Smooth muscle cell (in vitro differentiated cells): ENCODE measurements around the gene COMP. TPM values are rescaled to one million over a fixed set of nuclear protein-coding genes. Genes with fewer than 3 reads are reported as not detected.

Source experiments
- DNase-seq: peaks from one replicate; lab custom pipeline; 2025; ENCODE audit not compliant: unreplicated experiment; lab: John Stamatoyannopoulos, UW
- H2AFZ ChIP-seq: fragments of 200-600 bp; sonication (generic); 2 replicates; pipeline ENCODE4 v1.6.0; 2016; ENCODE audit warnings: antibody characterized with exemption, low read depth, mild to moderate bottlenecking
- H3F3A ChIP-seq: fragments of 200-600 bp; sonication (generic); 2 replicates; pipeline ENCODE4 v1.6.0; 2017; ENCODE audit warnings: antibody characterized with exemption, low read depth
- H3K27ac ChIP-seq: fragments of 200-600 bp; sonication (generic); 2 replicates; pipeline ENCODE4 v1.5.1; 2016; ENCODE audit warnings: low read depth, mild to moderate bottlenecking
- H3K27me3 ChIP-seq: fragments of 200-600 bp; sonication (generic); 2 replicates; pipeline ENCODE4 v1.6.1; 2016; ENCODE audit warnings: low read depth, mild to moderate bottlenecking
- H3K36me3 ChIP-seq: fragments of 200-600 bp; sonication (generic); 2 replicates; pipeline ENCODE4 v1.5.1; 2016; ENCODE audit warnings: low read depth
- H3K4me1 ChIP-seq: fragments of 200-600 bp; sonication (generic); 2 replicates; pipeline ENCODE4 v1.5.1; 2016; ENCODE audit warnings: low read depth
- H3K4me2 ChIP-seq: fragments of 200-600 bp; sonication (generic); 2 replicates; pipeline ENCODE4 v1.6.0; 2016; ENCODE audit warnings: mild to moderate bottlenecking
- H3K4me3 ChIP-seq: fragments of 200-600 bp; sonication (generic); 2 replicates; pipeline ENCODE4 v1.5.1; 2016; ENCODE audit warnings: mild to moderate bottlenecking
- H3K79me2 ChIP-seq: fragments of 200-600 bp; sonication (generic); 2 replicates; pipeline ENCODE4 v1.6.0; 2016; ENCODE audit warnings: low read depth, mild to moderate bottlenecking
- H3K9ac ChIP-seq: fragments of 200-600 bp; sonication (generic); 2 replicates; pipeline ENCODE4 v1.6.0; 2016; ENCODE audit warnings: low read depth
- H3K9me3 ChIP-seq: fragments of 200-600 bp; sonication (generic); replicated peaks from 2 replicates; pipeline ENCODE4 v1.5.1; 2016; ENCODE audit warnings: low read depth
- H4K20me1 ChIP-seq: fragments of 200-600 bp; sonication (generic); 2 replicates; pipeline ENCODE4 v1.6.0; 2016; ENCODE audit warnings: low read depth
- CTCF ChIP-seq: fragments of 200-600 bp; sonication (generic); IDR thresholded peaks from 2 replicates; pipeline ENCODE4 v1.5.1; 2017; ENCODE audit warnings: borderline replicate concordance, mild to moderate bottlenecking, antibody characterized with exemption; ENCODE audit not compliant: insufficient read depth, poor library complexity, severe bottlenecking
- WGBS: methylation state at CpG from one replicate; pipeline ENCODE4 v1.1.7; 2016; ENCODE audit warnings: low lambda C conversion rate; 5-methylcytosine and 5-hydroxymethylcytosine counted together
- polyA plus RNA-seq: library from polyadenylated mRNA; unstranded; fragments of >200 nt; fragmentation: Nextera tagmentation; extraction: Ambion mirVana; gene quantifications from 2 replicates; pipeline ENCODE4 v1.2.1, GENCODE V29; 2016
- total RNA-seq: library from RNA; depleted of rRNA; stranded (reverse); fragments of >200 nt; gene quantifications from 2 replicates; pipeline ENCODE4 v1.2.3, GENCODE V29; 2014

COMP gene
- total and polyA plus RNA-seq, 2 experiments from 2014 or later, result 196 to 901 TPM

GRCh38 chr19:18783958-18784785, 6.9 kb downstream of the COMP start:
- Histone ChIP-seq H3K79me2 (no peaks in the 10 kb centered on the region), H3K27ac (no peak overlapping the region), H4K20me1 (peaks cover 25% of the 10 kb centered on the region), H3F3A (no peaks in the 10 kb centered on the region), H3K4me1 (no peaks in the 10 kb centered on the region), H3K4me2 (no peak overlapping the region), H3K36me3 (no peaks in the 10 kb centered on the region), H3K4me3 (no peak overlapping the region), H3K27me3 (peaks cover 36% of the 10 kb centered on the region), H3K9me3 (no peaks in the 10 kb centered on the region), H3K9ac (no peak overlapping the region), H2AFZ (no peak overlapping the region)
- 91% methylated on average over 19 of the region's 19 CpGs for WGBS
- TF ChIP-seq CTCF, result no peak
- DNase-seq, result no peak

- no peak overlapping the region for H3K9ac ChIP-seq
- H2AFZ ChIP-seq, result no peak overlapping the region
- H3K27me3 ChIP-seq, result peaks cover 21% of the 10 kb centered on the region
- H3K4me3 ChIP-seq, result no peak overlapping the region
- no peaks in the 10 kb centered on the region for H3K9me3 ChIP-seq
- H3K4me1 ChIP-seq, result no peaks in the 10 kb centered on the region
- no peak overlapping the region for H3K27ac ChIP-seq
- H4K20me1 ChIP-seq, result peaks cover 14% of the 10 kb centered on the region
- 91% methylated on average over 22 of the region's 22 CpGs for WGBS
- H3F3A ChIP-seq, result no peaks in the 10 kb centered on the region
- no peak overlapping the region for H3K4me2 ChIP-seq
- no peaks in the 10 kb centered on the region for H3K36me3 ChIP-seq
- no peaks in the 10 kb centered on the region for H3K79me2 ChIP-seq
- DNase-seq, result no peak
- no peak for TF ChIP-seq CTCF
Measured at GRCh38 chr19:18782559-18783225, 8.4 kb downstream of the COMP start.

GRCh38 chr19:18781885-18782527, 9.1 kb downstream of the COMP start:
- Histone ChIP-seq H3K79me2 (no peaks in the 10 kb centered on the region), H3K36me3 (no peaks in the 10 kb centered on the region), H2AFZ (no peak overlapping the region), H3K4me3 (no peak overlapping the region), H3F3A (no peaks in the 10 kb centered on the region), H4K20me1 (peaks cover 10% of the 10 kb centered on the region), H3K27ac (no peak overlapping the region), H3K4me2 (no peak overlapping the region), H3K9me3 (no peaks in the 10 kb centered on the region), H3K9ac (no peak overlapping the region), H3K4me1 (no peaks in the 10 kb centered on the region), H3K27me3 (peaks cover 14% of the 10 kb centered on the region)
- TF ChIP-seq CTCF, result no peak
- DNase-seq, result no peak
- 86% methylated on average over 20 of the region's 20 CpGs for WGBS
